Thymus (tissue), 11 donors: ENCODE results near the gene DEAF1. TPM values are rescaled to one million over a fixed set of nuclear protein-coding genes. Genes with fewer than 3 reads are reported as not detected.

Experiments used
- DNase-seq, 9 donors: peaks; one replicate each; pipeline ENCODE4 v3.0.0-alpha.2; 2013; ENCODE audit warnings: low spot score in 9 of 9, low read depth in 6 of 9, missing footprints in 1 of 9
- H3K27ac ChIP-seq, 2 donors: one replicate each; pipeline ENCODE4 v1.5.1; 2013; ENCODE audit warnings: control low read depth in 1 of 2, low read depth in 1 of 2, low read length in 1 of 2, mild to moderate bottlenecking in 1 of 2, moderate library complexity in 1 of 2
- H3K27me3 ChIP-seq, 2 donors: one replicate each; pipeline ENCODE4 v1.5.1; 2013; ENCODE audit warnings: low read length in 1 of 2; ENCODE audit not compliant: control insufficient read depth in 2 of 2, insufficient read depth in 1 of 2
- H3K36me3 ChIP-seq, 2 donors: one replicate each; pipeline ENCODE4 v1.5.1; 2013; ENCODE audit warnings: low read length in 1 of 2, mild to moderate bottlenecking in 1 of 2, moderate library complexity in 1 of 2; ENCODE audit not compliant: control insufficient read depth in 2 of 2, insufficient read depth in 2 of 2
- H3K4me1 ChIP-seq, 2 donors: one replicate each; pipeline ENCODE4 v1.5.1; 2013; ENCODE audit warnings: low read length in 2 of 2; ENCODE audit not compliant: control insufficient read depth in 2 of 2, insufficient read depth in 2 of 2
- H3K4me3 ChIP-seq, 2 donors: one replicate each; pipeline ENCODE4 v1.5.1; 2013; ENCODE audit warnings: low read length in 2 of 2, control low read depth in 1 of 2, mild to moderate bottlenecking in 1 of 2
- H3K9me3 ChIP-seq, 2 donors: one replicate each; pipeline ENCODE4 v1.5.1; 2013; ENCODE audit warnings: low read length in 1 of 2, mild to moderate bottlenecking in 1 of 2; ENCODE audit not compliant: control insufficient read depth in 2 of 2, insufficient read depth in 1 of 2
- WGBS: extraction: QIAGEN DNeasy Blood & Tissue Kit; methylation state at CpG from one replicate; pipeline ENCODE4 v1.1.7; 2013; 5-methylcytosine and 5-hydroxymethylcytosine counted together
- polyA plus RNA-seq: library from polyadenylated mRNA; stranded (reverse); fragments of 200-250 nt; gene quantifications from one replicate; pipeline ENCODE4 v1.2.3, GENCODE V29; 2013
- total RNA-seq: library from RNA; stranded (reverse); fragments of 120-200 nt; gene quantifications from one replicate; pipeline ENCODE4 v1.2.4, GENCODE V29; 2013
- donor health status: healthy.

Gene DEAF1
- total and polyA plus RNA-seq, 2 donors = 20.7 to 27.2 TPM

- Histone ChIP-seq H3K4me3 (no peak overlapping the region), H3K9me3 (peaks cover 1 to 3% of the 10 kb centered on the region in 2 donors), H3K4me1 (peaks cover 4 to 19% of the 10 kb centered on the region in 2 donors), H3K27me3 (peaks cover 58 to 68% of the 10 kb centered on the region in 2 donors), H3K27ac (no peak overlapping the region), H3K36me3 (peaks cover 14 to 35% of the 10 kb centered on the region in 2 donors)
- WGBS = 7% methylated on average over 62 of the region's 69 CpGs
- no peak for DNase-seq
Observed at GRCh38 chr11:640021-640706, 54.9 kb downstream of the DEAF1 start.

- Histone ChIP-seq H3K27ac (no peak overlapping the region), H3K36me3 (peaks cover 12 to 33% of the 10 kb centered on the region in 2 donors), H3K9me3 (peaks cover 1 to 3% of the 10 kb centered on the region in 2 donors), H3K4me1 (peaks cover 4 to 19% of the 10 kb centered on the region in 2 donors), H3K27me3 (peaks cover 58 to 75% of the 10 kb centered on the region in 2 donors), H3K4me3 (no peak overlapping the region)
- no peak for DNase-seq
- 8% methylated on average over 80 of the region's 80 CpGs for WGBS
Observed at GRCh38 chr11:639332-639955, 55.6 kb downstream of the DEAF1 start.

- H3K27me3 ChIP-seq = peaks cover 58 to 76% of the 10 kb centered on the region in 2 donors
- peaks cover 1 to 3% of the 10 kb centered on the region in 2 donors for H3K9me3 ChIP-seq
- WGBS = 83% methylated on average over 28 of the region's 28 CpGs
- peaks cover 4 to 19% of the 10 kb centered on the region in 2 donors for H3K4me1 ChIP-seq
- no peak for DNase-seq
- no peak overlapping the region for H3K27ac ChIP-seq
- H3K36me3 ChIP-seq = peaks cover 6 to 27% of the 10 kb centered on the region in 2 donors
- no peak overlapping the region for H3K4me3 ChIP-seq
Observed at GRCh38 chr11:638631-639331, 56.2 kb downstream of the DEAF1 start.

GRCh38 chr11:637593-638521 is 57.2 kb downstream of the DEAF1 start:
- H3K4me3 ChIP-seq = no peak overlapping the region
- 42% methylated on average over 55 of the region's 55 CpGs for WGBS
- peaks cover 1 to 3% of the 10 kb centered on the region in 2 donors for H3K9me3 ChIP-seq
- H3K36me3 ChIP-seq = peaks cover 4 to 19% of the 10 kb centered on the region in 2 donors
- H3K27ac ChIP-seq = no peak overlapping the region
- peaks cover 4 to 19% of the 10 kb centered on the region in 2 donors for H3K4me1 ChIP-seq
- no peak for DNase-seq
- peaks cover 58 to 76% of the 10 kb centered on the region in 2 donors for H3K27me3 ChIP-seq

- 6% methylated on average over 34 of the region's 34 CpGs for whole genome bisulfite sequencing
- DNase-seq = no peak
- Histone ChIP-seq H3K27me3 (peaks cover 58 to 76% of the 10 kb centered on the region in 2 donors), H3K36me3 (peaks cover 4 to 14% of the 10 kb centered on the region in 2 donors), H3K27ac (no peak overlapping the region), H3K4me3 (no peak overlapping the region), H3K9me3 (peaks cover 1 to 3% of the 10 kb centered on the region in 2 donors), H3K4me1 (peaks cover 4 to 15% of the 10 kb centered on the region in 2 donors)
Observed at GRCh38 chr11:637333-637592, 57.8 kb downstream of the DEAF1 start.

- WGBS = 22% methylated on average over 100 of the region's 100 CpGs
- peaks cover 58 to 72% of the 10 kb centered on the region in 2 donors for H3K27me3 ChIP-seq
- DNase-seq = no peak
- no peak within 1 kb of the TSS for H3K4me3 ChIP-seq
- H3K9me3 ChIP-seq = peaks cover 1 to 3% of the 10 kb centered on the region in 2 donors
- H3K36me3 ChIP-seq = peaks cover 0 to 9% of the 10 kb centered on the region in 2 donors
- H3K27ac ChIP-seq = no peak within 1 kb of the TSS
- H3K4me1 ChIP-seq = peaks cover 4 to 12% of the 10 kb centered on the region in 2 donors
Observed at GRCh38 chr11:636511-637332, 58.3 kb downstream of the DEAF1 start, which contains the start of gene DRD4. DRD4 (plus strand) TSS chr11:637269; CDS start chr11:637305, 36 bp downstream.

- H3K4me1 ChIP-seq = peaks cover 4 to 8% of the 10 kb centered on the region in 2 donors
- H3K36me3 ChIP-seq = peaks cover 0 to 2% of the 10 kb centered on the region in 2 donors
- WGBS = 90% methylated on average over 22 of the region's 22 CpGs
Observed at GRCh38 chr11:635945-636510, 59.0 kb downstream of the DEAF1 start.

GRCh38 chr11:630871-631270 is 64.2 kb downstream of the DEAF1 start:
- Histone ChIP-seq H3K4me1 (peaks cover 0 to 13% of the 10 kb centered on the region in 2 donors), H3K9me3 (peaks cover 0 to 3% of the 10 kb centered on the region in 2 donors), H3K27ac (no peak overlapping the region), H3K36me3 (no peaks in the 10 kb centered on the region), H3K27me3 (peaks cover 27 to 57% of the 10 kb centered on the region in 2 donors), H3K4me3 (no peak overlapping the region)
- no peak for DNase-seq
- 94% methylated on average over 5 of the region's 5 CpGs for WGBS

More at GRCh38 chr11:635945-636510, 59.0 kb downstream of the DEAF1 start:
- H3K4me3 ChIP-seq = no peak overlapping the region
- no peak for DNase-seq
- H3K9me3 ChIP-seq = peaks cover 1 to 3% of the 10 kb centered on the region in 2 donors
- H3K27ac ChIP-seq = no peak overlapping the region
- peaks cover 52 to 65% of the 10 kb centered on the region in 2 donors for H3K27me3 ChIP-seq
